ENCODE results near the gene SERPINE2. TPM values are rescaled to one million over a fixed set of nuclear protein-coding genes. Genes with fewer than 3 reads are reported as not detected.

Gene SERPINE2
- total RNA-seq, 6 donors from 2014 or later: 1.0 to 11.7 (median 3.3) TPM

- no peak overlapping the region for H3K4me3 ChIP-seq
- H3K27ac ChIP-seq: no peak overlapping the region
- DNase-seq (no peak), ATAC-seq (ENCODE audit: low FRiP score in 2 of 2) (no peak)
- H3K27me3 ChIP-seq: peaks cover 0 to 20% (median 9%) of the 10 kb centered on the region in 4 donors
- peaks cover 8 to 25% (median 16%) of the 10 kb centered on the region in 4 donors for H3K4me1 ChIP-seq
- no peaks in the 10 kb centered on the region for H3K9me3 ChIP-seq
- no peak for TF ChIP-seq POLR2A (IDR thresholded peaks at IDR 0.05)
- TF ChIP-seq POLR2AphosphoS5 (IDR thresholded peaks at IDR 0.05): no peak
- H3K36me3 ChIP-seq: no peaks in the 10 kb centered on the region
- WGBS, 2 donors: 67 to 79% methylated on average over 3 of the region's 3 CpGs
Observed at GRCh38 chr2:224040753-224041152, 1.7 kb upstream of the SERPINE2 start.

DNA sequence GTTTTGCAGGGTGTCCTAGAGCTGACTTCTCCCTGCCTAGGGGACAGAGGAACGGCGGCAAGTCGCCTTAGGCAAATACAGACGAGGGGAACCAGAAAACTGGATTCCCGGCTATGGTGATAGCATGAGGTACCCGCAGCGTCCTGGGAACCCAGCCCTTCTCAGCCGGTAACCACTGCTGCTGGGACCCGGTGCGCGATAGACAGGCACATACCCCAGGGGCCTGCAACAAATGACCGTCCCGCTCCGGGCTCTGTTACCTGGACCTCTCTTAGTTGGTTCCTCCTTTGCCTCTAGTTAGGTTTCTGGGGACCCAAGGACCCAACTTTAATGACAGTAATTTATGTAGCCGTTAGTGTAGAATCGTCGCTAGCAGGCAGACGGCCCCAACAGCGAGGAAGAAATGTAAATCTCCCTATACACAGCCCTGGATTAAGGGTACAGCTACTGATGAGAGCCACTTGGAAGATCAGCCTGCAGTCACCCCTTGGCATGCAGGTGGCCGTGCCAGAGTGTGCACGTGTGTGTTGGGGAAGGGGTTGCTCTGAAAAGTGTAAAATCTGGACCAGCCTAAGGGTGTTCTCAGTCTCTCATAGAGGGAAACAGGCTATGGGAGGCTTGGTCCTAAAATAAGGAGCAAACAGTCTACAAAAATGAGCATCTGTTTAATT is 819 bp upstream of the SERPINE2 start:
- no peaks in the 10 kb centered on the region for H3K9me3 ChIP-seq
- H3K27me3 ChIP-seq: peaks cover 0 to 20% (median 9%) of the 10 kb centered on the region in 4 donors
- peaks cover 8 to 25% (median 16%) of the 10 kb centered on the region in 4 donors for H3K4me1 ChIP-seq
- TF ChIP-seq CTCF (IDR thresholded peaks at IDR 0.05): no peak
- TF ChIP-seq EP300 (IDR thresholded peaks at IDR 0.05): no peak
- TF ChIP-seq POLR2A (IDR thresholded peaks at IDR 0.05): no peak
- TF ChIP-seq POLR2AphosphoS5 (IDR thresholded peaks at IDR 0.05): no peak
- no peak overlapping the region for H3K27ac ChIP-seq
- no peak for ATAC-seq (ENCODE audit: low FRiP score in 2 of 2)
- no peak for DNase-seq
- no peaks in the 10 kb centered on the region for H3K36me3 ChIP-seq
- H3K4me3 ChIP-seq: peak overlapping the region in 3 of 4 donors; percentile 53 to 57 (median 55)
- 12% methylated on average over 16 to 21 of the region's 21 CpGs for WGBS, 2 donors

- ATAC-seq (ENCODE audit: low FRiP score in 2 of 2): peak in 1 of 2 donors; percentile 65
- DNase-seq: no peak
- peaks cover 8 to 25% (median 16%) of the 10 kb centered on the region in 4 donors for H3K4me1 ChIP-seq
- WGBS, 2 donors: 0% methylated on average over 2 of the region's 35 CpGs; no CpG with 5 or more reads in 1 of the 2 donors
- peak overlapping the region in 3 of 4 donors; percentile 53 to 57 (median 55) for H3K4me3 ChIP-seq
- H3K27me3 ChIP-seq: peaks cover 0 to 20% (median 9%) of the 10 kb centered on the region in 4 donors
- H3K27ac ChIP-seq: no peak overlapping the region
- no peaks in the 10 kb centered on the region for H3K9me3 ChIP-seq
- no peaks in the 10 kb centered on the region for H3K36me3 ChIP-seq
- no peak for TF ChIP-seq EP300 (IDR thresholded peaks at IDR 0.05)
- TF ChIP-seq POLR2A (IDR thresholded peaks at IDR 0.05): no peak
- TF ChIP-seq CTCF (IDR thresholded peaks at IDR 0.05): no peak
- TF ChIP-seq POLR2AphosphoS5 (IDR thresholded peaks at IDR 0.05): no peak
Observed at GRCh38 chr2:224038830-224039079, 331 bp downstream of the SERPINE2 start.

DNA sequence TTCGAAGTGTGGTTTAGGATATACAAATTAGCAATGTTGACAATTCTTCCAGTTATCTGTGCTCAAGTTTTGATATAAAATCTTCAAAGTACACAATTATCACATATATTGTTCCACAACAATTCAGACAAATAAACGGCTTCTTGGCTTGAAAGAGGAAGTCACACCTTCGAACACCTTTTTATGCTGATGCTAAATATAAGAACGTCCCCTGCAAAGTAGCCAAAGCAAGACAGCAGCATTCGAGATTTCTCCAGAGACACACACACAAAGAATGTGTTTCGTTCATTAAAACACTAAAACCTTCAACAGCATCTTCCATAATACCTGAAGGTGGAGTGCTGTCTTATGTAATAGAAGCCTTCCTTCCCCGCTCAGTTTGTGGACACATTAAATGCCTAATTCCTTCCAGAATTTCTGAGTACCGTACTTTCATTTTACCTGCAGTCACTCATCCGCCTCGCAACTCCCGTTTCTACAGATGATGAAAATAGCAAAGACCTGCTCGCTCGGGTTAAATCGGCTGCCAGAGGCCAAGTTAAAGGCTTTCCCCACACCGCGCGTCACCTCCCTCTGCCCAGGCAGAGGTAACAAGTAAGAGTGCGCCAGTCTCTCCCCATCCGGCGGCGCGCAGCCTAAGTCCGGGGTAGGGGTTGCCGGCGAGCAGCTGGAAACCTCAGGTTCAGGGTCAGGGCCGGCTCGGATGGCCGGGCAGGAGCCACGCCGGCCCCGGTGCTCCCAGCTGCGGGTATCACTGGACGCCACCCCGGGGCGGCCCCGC is 847 bp downstream of the SERPINE2 start:
- no peaks in the 10 kb centered on the region for H3K36me3 ChIP-seq
- peak overlapping the region in 3 of 4 donors; percentile 53 to 57 (median 55) for H3K4me3 ChIP-seq
- peak in 1 of 2 donors; percentile 62 for ATAC-seq (ENCODE audit: low FRiP score in 2 of 2)
- H3K4me1 ChIP-seq: peaks cover 8 to 25% (median 16%) of the 10 kb centered on the region in 4 donors
- H3K9me3 ChIP-seq: no peaks in the 10 kb centered on the region
- H3K27ac ChIP-seq: no peak overlapping the region
- TF ChIP-seq CTCF (IDR thresholded peaks at IDR 0.05): no peak
- TF ChIP-seq POLR2AphosphoS5 (IDR thresholded peaks at IDR 0.05): no peak
- no peak for TF ChIP-seq EP300 (IDR thresholded peaks at IDR 0.05)
- TF ChIP-seq POLR2A (IDR thresholded peaks at IDR 0.05): no peak
- H3K27me3 ChIP-seq: peaks cover 0 to 20% (median 9%) of the 10 kb centered on the region in 4 donors
- 3 to 7% methylated on average over 13 to 30 of the region's 36 CpGs for WGBS, 2 donors
- DNase-seq: no peak

GRCh38 chr2:224036731-224037361 is 2.2 kb downstream of the SERPINE2 start:
- Histone ChIP-seq H3K4me3 (no peak overlapping the region), H3K27me3 (peaks cover 0 to 20% (median 9%) of the 10 kb centered on the region in 4 donors), H3K36me3 (no peaks in the 10 kb centered on the region), H3K9me3 (no peaks in the 10 kb centered on the region), H3K27ac (no peak overlapping the region), H3K4me1 (peaks cover 8 to 25% (median 16%) of the 10 kb centered on the region in 4 donors)
- 82 to 91% methylated on average over 6 of the region's 6 CpGs for WGBS, 2 donors
- DNase-seq (no peak), ATAC-seq (ENCODE audit: low FRiP score in 2 of 2) (no peak)
- TF ChIP-seq CTCF (IDR thresholded peaks at IDR 0.05) (no peak), EP300 (IDR thresholded peaks at IDR 0.05) (no peak), POLR2AphosphoS5 (IDR thresholded peaks at IDR 0.05) (no peak), POLR2A (IDR thresholded peaks at IDR 0.05) (no peak)

Data from upper lobe of left lung (tissue), 6 donors.